ENCODE measurements around the gene PUSL1. TPM values are rescaled to one million over a fixed set of nuclear protein-coding genes. Genes with fewer than 3 reads are reported as not detected.
A peak's percentile ranks its signal among the peaks of the same experiment; 100 is the strongest.

The PUSL1 gene
- total RNA-seq, 2 experiments from 2014 or later: 26.3 to 27.2 TPM

- H3K27me3 Mint-ChIP-seq: no peaks in the 10 kb centered on the region
- H3K4me1 Mint-ChIP-seq: peaks cover 7% of the 10 kb centered on the region
- no peak for ATAC-seq
- H3K9me3 Mint-ChIP-seq (ENCODE audit: low read depth): peaks cover 3% of the 10 kb centered on the region
- no peak overlapping the region for H3K4me3 Mint-ChIP-seq
- no peak for DNase-seq
- no peaks in the 10 kb centered on the region for H3K36me3 Mint-ChIP-seq
- CTCF ChIA-PET: no interaction called here
- H3K27ac Mint-ChIP-seq: no peak overlapping the region
These were observed 22.1 kb downstream of the PUSL1 start for GRCh38 chr1:1330366-1331067.

DNA sequence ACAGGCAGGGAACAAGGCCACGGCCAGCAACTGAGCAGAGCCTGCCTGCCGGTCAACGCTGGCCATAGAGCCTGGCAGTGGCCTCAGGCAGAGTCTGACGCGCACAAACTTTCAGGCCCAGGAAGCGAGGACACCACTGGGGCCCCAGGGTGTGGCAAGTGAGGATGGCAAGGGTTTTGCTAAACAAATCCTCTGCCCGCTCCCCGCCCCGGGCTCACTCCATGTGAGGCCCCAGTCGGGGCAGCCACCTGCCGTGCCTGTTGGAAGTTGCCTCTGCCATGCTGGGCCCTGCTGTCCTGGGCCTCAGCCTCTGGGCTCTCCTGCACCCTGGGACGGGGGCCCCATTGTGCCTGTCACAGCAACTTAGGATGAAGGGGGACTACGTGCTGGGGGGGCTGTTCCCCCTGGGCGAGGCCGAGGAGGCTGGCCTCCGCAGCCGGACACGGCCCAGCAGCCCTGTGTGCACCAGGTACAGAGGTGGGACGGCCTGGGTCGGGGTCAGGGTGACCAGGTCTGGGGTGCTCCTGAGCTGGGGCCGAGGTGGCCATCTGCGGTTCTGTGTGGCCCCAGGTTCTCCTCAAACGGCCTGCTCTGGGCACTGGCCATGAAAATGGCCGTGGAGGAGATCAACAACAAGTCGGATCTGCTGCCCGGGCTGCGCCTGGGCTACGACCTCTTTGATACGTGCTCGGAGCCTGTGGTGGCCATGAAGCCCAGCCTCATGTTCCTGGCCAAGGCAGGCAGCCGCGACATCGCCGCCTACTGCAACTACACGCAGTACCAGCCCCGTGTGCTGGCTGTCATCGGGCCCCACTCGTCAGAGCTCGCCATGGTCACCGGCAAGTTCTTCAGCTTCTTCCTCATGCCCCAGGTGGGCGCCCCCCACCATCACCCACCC, 22.9 kb downstream of the PUSL1 start, which contains the start of gene TAS1R3:
TSS of gene TAS1R3 (plus strand) at position 213 of the 898 bp plus-strand sequence. CDS start at position 279, 66 bp downstream.
- DNase-seq: no peak
- Mint-ChIP-seq H3K4me3 (no peak within 1 kb of the TSS), H3K4me1 (peaks cover under 1% of the 10 kb centered on the region), H3K36me3 (no peaks in the 10 kb centered on the region), H3K9me3 (ENCODE audit: low read depth) (peaks cover 3% of the 10 kb centered on the region), H3K27ac (no peak within 1 kb of the TSS), H3K27me3 (no peaks in the 10 kb centered on the region)
- ATAC-seq: no peak
- CTCF ChIA-PET: no interaction called here

DNA sequence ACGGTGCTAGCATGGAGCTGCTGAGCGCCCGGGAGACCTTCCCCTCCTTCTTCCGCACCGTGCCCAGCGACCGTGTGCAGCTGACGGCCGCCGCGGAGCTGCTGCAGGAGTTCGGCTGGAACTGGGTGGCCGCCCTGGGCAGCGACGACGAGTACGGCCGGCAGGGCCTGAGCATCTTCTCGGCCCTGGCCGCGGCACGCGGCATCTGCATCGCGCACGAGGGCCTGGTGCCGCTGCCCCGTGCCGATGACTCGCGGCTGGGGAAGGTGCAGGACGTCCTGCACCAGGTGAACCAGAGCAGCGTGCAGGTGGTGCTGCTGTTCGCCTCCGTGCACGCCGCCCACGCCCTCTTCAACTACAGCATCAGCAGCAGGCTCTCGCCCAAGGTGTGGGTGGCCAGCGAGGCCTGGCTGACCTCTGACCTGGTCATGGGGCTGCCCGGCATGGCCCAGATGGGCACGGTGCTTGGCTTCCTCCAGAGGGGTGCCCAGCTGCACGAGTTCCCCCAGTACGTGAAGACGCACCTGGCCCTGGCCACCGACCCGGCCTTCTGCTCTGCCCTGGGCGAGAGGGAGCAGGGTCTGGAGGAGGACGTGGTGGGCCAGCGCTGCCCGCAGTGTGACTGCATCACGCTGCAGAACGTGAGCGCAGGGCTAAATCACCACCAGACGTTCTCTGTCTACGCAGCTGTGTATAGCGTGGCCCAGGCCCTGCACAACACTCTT, 23.8 kb downstream of the PUSL1 start:
- Mint-ChIP-seq H3K4me1 (no peaks in the 10 kb centered on the region), H3K27ac (no peak overlapping the region), H3K9me3 (ENCODE audit: low read depth) (peaks cover 3% of the 10 kb centered on the region), H3K27me3 (no peaks in the 10 kb centered on the region), H3K4me3 (no peak overlapping the region), H3K36me3 (no peaks in the 10 kb centered on the region)
- DNase-seq (no peak), ATAC-seq (no peak)
- CTCF ChIA-PET: no interaction called here

DNA sequence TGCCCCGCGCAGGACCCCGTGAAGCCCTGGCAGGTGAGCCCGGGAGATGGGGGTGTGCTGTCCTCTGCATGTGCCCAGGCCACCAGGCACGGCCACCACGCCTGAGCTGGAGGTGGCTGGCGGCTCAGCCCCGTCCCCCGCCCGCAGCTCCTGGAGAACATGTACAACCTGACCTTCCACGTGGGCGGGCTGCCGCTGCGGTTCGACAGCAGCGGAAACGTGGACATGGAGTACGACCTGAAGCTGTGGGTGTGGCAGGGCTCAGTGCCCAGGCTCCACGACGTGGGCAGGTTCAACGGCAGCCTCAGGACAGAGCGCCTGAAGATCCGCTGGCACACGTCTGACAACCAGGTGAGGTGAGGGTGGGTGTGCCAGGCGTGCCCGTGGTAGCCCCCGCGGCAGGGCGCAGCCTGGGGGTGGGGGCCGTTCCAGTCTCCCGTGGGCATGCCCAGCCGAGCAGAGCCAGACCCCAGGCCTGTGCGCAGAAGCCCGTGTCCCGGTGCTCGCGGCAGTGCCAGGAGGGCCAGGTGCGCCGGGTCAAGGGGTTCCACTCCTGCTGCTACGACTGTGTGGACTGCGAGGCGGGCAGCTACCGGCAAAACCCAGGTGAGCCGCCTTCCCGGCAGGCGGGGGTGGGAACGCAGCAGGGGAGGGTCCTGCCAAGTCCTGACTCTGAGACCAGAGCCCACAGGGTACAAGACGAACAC, 24.5 kb downstream of the PUSL1 start:
- Mint-ChIP-seq H3K4me3 (no peak overlapping the region), H3K27me3 (no peaks in the 10 kb centered on the region), H3K36me3 (no peaks in the 10 kb centered on the region), H3K4me1 (no peaks in the 10 kb centered on the region), H3K27ac (no peak overlapping the region), H3K9me3 (ENCODE audit: low read depth) (peaks cover 3% of the 10 kb centered on the region)
- DNase-seq (no peak), ATAC-seq (no peak)
- CTCF ChIA-PET: no interaction called here

GRCh38 chr1:1333551-1334241, 25.3 kb downstream of the PUSL1 start:
- Mint-ChIP-seq H3K27ac (no peak overlapping the region), H3K27me3 (no peaks in the 10 kb centered on the region), H3K4me3 (no peak overlapping the region), H3K4me1 (no peaks in the 10 kb centered on the region), H3K36me3 (no peaks in the 10 kb centered on the region), H3K9me3 (ENCODE audit: low read depth) (peaks cover 3% of the 10 kb centered on the region)
- ATAC-seq (no peak), DNase-seq (no peak)
- CTCF ChIA-PET: no interaction called here

GRCh38 chr1:1334835-1335234, 26.4 kb downstream of the PUSL1 start:
- peaks cover 2% of the 10 kb centered on the region for H3K9me3 Mint-ChIP-seq (ENCODE audit: low read depth)
- ATAC-seq (no peak), DNase-seq (no peak)
- H3K4me3 Mint-ChIP-seq: no peak overlapping the region
- H3K4me1 Mint-ChIP-seq: no peaks in the 10 kb centered on the region
- H3K27ac Mint-ChIP-seq: no peak overlapping the region
- no peaks in the 10 kb centered on the region for H3K36me3 Mint-ChIP-seq
- CTCF ChIA-PET: no interaction called here
- no peaks in the 10 kb centered on the region for H3K27me3 Mint-ChIP-seq

DNA sequence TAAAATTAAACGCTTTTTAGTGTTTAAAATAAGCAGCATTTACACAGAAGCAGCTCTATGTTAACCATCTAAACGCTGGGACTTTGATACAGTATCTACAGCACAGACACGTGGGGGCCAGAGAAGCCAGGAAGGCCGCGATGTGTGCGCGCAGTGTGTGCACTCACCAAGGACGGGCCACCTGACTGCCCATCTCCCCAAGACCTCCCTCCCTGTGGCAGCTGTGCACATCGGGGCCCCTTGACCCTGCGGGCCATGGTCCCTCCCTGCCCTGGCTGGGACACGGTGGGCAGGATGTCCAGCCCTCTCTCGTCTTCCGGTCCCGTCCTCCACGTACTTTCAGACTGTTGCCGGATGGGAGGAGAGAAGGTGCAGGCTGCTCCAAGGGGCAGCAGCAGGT, 26.9 kb downstream of the PUSL1 start:
- Mint-ChIP-seq H3K27ac (no peak overlapping the region), H3K4me3 (no peak overlapping the region), H3K4me1 (no peaks in the 10 kb centered on the region), H3K27me3 (no peaks in the 10 kb centered on the region), H3K9me3 (ENCODE audit: low read depth) (no peaks in the 10 kb centered on the region), H3K36me3 (no peaks in the 10 kb centered on the region)
- DNase-seq (no peak), ATAC-seq (no peak)
- CTCF ChIA-PET: no interaction called here

DNA sequence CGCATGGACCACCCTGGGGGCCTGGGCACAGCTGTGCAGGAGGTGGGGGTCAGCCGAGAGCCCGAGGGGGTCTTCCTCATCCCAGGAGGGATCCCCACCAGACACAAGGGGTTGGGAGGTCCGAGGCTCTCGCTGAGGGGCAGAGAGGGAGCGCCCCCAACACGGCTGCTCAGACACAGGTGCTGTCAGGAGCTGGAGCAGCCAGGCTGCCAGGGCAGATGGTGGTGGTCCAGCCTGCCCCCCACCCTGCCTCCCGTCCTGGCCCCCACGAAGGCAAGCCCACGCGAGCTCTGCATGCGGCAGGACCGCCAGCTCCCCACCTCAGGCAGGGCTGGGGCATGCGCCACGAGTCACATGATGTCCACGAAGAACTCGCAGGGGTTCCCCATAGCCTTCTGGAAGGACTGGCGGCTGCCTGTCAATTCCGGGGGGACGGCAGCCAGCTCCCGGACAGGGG, 27.4 kb downstream of the PUSL1 start:
- no peak overlapping the region for H3K27ac Mint-ChIP-seq

GRCh38 chr1:1336446-1336845, 28.0 kb downstream of the PUSL1 start:
- no peak for ATAC-seq
- H3K27me3 Mint-ChIP-seq: no peaks in the 10 kb centered on the region
- CTCF ChIA-PET: no interaction called here

More for the DNA sequence above, 27.4 kb downstream of the PUSL1 start:
- Mint-ChIP-seq H3K27me3 (no peaks in the 10 kb centered on the region), H3K9me3 (ENCODE audit: low read depth) (peaks cover under 1% of the 10 kb centered on the region), H3K4me1 (no peaks in the 10 kb centered on the region), H3K4me3 (no peak overlapping the region), H3K36me3 (peaks cover 5% of the 10 kb centered on the region)
- CTCF ChIA-PET: no interaction called here
- ATAC-seq: no peak
- DNase-seq: no peak

GRCh38 chr1:1336931-1337792, 28.8 kb downstream of the PUSL1 start:
- Mint-ChIP-seq H3K27ac (no peak overlapping the region), H3K4me3 (no peak overlapping the region), H3K36me3 (peaks cover 12% of the 10 kb centered on the region), H3K9me3 (ENCODE audit: low read depth) (peaks cover 3% of the 10 kb centered on the region), H3K27me3 (no peaks in the 10 kb centered on the region), H3K4me1 (no peaks in the 10 kb centered on the region)
- no peak for ATAC-seq
- no peak for DNase-seq
- CTCF ChIA-PET: no interaction called here

More at GRCh38 chr1:1336446-1336845, 28.0 kb downstream of the PUSL1 start:
- no peak overlapping the region for H3K27ac Mint-ChIP-seq
- no peak for DNase-seq
- peaks cover 3% of the 10 kb centered on the region for H3K9me3 Mint-ChIP-seq (ENCODE audit: low read depth)
- H3K4me1 Mint-ChIP-seq: no peaks in the 10 kb centered on the region
- peaks cover 11% of the 10 kb centered on the region for H3K36me3 Mint-ChIP-seq
- no peak overlapping the region for H3K4me3 Mint-ChIP-seq

GRCh38 chr1:1337793-1338147, 29.4 kb downstream of the PUSL1 start:
- CTCF ChIA-PET: no interaction called here
- DNase-seq (no peak), ATAC-seq (peak; percentile 71)
- H3K27me3 Mint-ChIP-seq: no peaks in the 10 kb centered on the region
- H3K27ac Mint-ChIP-seq: no peak overlapping the region
- H3K4me3 Mint-ChIP-seq: no peak overlapping the region
- peaks cover 3% of the 10 kb centered on the region for H3K9me3 Mint-ChIP-seq (ENCODE audit: low read depth)
- H3K4me1 Mint-ChIP-seq: no peaks in the 10 kb centered on the region
- H3K36me3 Mint-ChIP-seq: peaks cover 12% of the 10 kb centered on the region

DNA sequence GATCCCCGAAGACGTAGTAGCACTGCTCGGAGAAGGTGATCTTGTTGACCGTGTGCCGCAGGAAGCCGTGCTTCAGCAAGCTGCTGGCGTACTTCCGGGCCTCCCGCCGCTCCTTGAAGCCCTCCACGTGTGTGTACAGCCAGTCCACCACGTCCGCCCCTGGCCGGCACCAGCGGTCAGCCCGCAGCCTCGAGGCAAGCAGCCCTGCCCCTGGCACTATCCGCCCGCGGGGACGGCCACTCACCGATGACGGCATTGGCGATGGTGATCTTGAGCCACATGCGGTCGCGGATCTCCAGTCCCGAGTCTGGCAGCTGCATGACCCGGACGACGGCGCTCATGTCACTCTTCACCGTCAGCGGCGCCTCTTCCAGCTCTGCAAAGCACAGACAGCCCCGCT, 29.9 kb downstream of the PUSL1 start:
- Mint-ChIP-seq H3K4me1 (no peaks in the 10 kb centered on the region), H3K9me3 (ENCODE audit: low read depth) (peaks cover 3% of the 10 kb centered on the region), H3K36me3 (peaks cover 12% of the 10 kb centered on the region), H3K27me3 (no peaks in the 10 kb centered on the region), H3K4me3 (no peak overlapping the region), H3K27ac (no peak overlapping the region)
- ATAC-seq (no peak), DNase-seq (no peak)
- CTCF ChIA-PET: no interaction called here
